Right lobe of liver (tissue), 4 donors: ENCODE results near the gene AMHR2.

ENCODE experiments used
- POLR2A ChIP-seq: fragments of 450-650 bp; IDR thresholded peaks from one replicate; pipeline ENCODE4 v1.6.1; 2017; ENCODE audit warnings: antibody characterized with exemption, mild to moderate bottlenecking
- TF ChIP-seq, protein P1 (sequence below), 4 donors: fragments of 200-600 bp in 3 of 4; fragments of 450-650 bp in 1 of 4; IDR thresholded peaks; one replicate each; pipeline versions ENCODE4 v1.5.1 to v1.8.0; 2016 to 2022; ENCODE audit warnings: antibody characterized with exemption in 4 of 4, mild to moderate bottlenecking in 2 of 4
- donor health status: DM: no; HTN: no; CAD: no.
- donor health status: DM: no; HTN: no; CAD: no.
- donor health status: DM: no; HTN: yes; CAD: no.

- TF ChIP-seq, protein P1, sequence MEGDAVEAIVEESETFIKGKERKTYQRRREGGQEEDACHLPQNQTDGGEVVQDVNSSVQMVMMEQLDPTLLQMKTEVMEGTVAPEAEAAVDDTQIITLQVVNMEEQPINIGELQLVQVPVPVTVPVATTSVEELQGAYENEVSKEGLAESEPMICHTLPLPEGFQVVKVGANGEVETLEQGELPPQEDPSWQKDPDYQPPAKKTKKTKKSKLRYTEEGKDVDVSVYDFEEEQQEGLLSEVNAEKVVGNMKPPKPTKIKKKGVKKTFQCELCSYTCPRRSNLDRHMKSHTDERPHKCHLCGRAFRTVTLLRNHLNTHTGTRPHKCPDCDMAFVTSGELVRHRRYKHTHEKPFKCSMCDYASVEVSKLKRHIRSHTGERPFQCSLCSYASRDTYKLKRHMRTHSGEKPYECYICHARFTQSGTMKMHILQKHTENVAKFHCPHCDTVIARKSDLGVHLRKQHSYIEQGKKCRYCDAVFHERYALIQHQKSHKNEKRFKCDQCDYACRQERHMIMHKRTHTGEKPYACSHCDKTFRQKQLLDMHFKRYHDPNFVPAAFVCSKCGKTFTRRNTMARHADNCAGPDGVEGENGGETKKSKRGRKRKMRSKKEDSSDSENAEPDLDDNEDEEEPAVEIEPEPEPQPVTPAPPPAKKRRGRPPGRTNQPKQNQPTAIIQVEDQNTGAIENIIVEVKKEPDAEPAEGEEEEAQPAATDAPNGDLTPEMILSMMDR (IDR thresholded peaks at IDR 0.05) = no peak
- no peak for TF ChIP-seq POLR2A
Measured at GRCh38 chr12:53456654-53457366, 33.2 kb downstream of the AMHR2 start.
